22Rv1 (cell line): ENCODE data around the gene SETBP1.

Experiments used
- ZFX ChIP-seq: fragments of 450-650 bp; IDR thresholded peaks from 2 replicates; pipeline ENCODE4 v1.6.1; 2017; ENCODE audit warnings: antibody characterized with exemption, borderline replicate concordance
- TF ChIP-seq, protein P1 (sequence below): fragments of 450-650 bp; IDR thresholded peaks from 2 replicates; pipeline ENCODE4 v1.5.1; 2017; ENCODE audit warnings: mild to moderate bottlenecking

- TF ChIP-seq, protein P1, sequence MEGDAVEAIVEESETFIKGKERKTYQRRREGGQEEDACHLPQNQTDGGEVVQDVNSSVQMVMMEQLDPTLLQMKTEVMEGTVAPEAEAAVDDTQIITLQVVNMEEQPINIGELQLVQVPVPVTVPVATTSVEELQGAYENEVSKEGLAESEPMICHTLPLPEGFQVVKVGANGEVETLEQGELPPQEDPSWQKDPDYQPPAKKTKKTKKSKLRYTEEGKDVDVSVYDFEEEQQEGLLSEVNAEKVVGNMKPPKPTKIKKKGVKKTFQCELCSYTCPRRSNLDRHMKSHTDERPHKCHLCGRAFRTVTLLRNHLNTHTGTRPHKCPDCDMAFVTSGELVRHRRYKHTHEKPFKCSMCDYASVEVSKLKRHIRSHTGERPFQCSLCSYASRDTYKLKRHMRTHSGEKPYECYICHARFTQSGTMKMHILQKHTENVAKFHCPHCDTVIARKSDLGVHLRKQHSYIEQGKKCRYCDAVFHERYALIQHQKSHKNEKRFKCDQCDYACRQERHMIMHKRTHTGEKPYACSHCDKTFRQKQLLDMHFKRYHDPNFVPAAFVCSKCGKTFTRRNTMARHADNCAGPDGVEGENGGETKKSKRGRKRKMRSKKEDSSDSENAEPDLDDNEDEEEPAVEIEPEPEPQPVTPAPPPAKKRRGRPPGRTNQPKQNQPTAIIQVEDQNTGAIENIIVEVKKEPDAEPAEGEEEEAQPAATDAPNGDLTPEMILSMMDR: no peak
- no peak for TF ChIP-seq ZFX
These were observed 125.0 kb downstream of the SETBP1 start for GRCh38 chr18:44805643-44806042.
